Heart left ventricle (tissue), 13 donors: ENCODE data around the gene CETP.

ENCODE experiments used
- CTCF ChIP-seq, 12 donors: fragments of 200-600 bp; sonication (generic) in 4 of 12; IDR thresholded peaks; one replicate each; pipeline versions ENCODE4 v1.5.0 to v1.8.0; 2018 to 2022; ENCODE audit warnings: antibody characterized with exemption in 12 of 12, mild to moderate bottlenecking in 5 of 12
- POLR2A ChIP-seq, 2 donors: fragments of 450-650 bp; IDR thresholded peaks; one replicate each; pipeline ENCODE4 v1.6.1; 2017; ENCODE audit warnings: antibody characterized with exemption in 2 of 2, mild to moderate bottlenecking in 2 of 2, moderate library complexity in 2 of 2
- donor health status: ischemic (EF 13 %, LVEDD 7.1; RV severe dilation, severe dysfunction).
- donor health status: DM: no; HTN: yes; CAD: no.
- donor health status: DM: no; HTN: no; CAD: no.
- donor health status: ischemic (EF 25% LVEDD 6.9; RV normal size, moderate dysfunction).
- donor health status: ischemic (EF 25% LVEDD 5.7; RV mildly dilated, moderate dysfunction).
- donor health status: ischemic (EF 35%, LVEDD 5.7; RV mildly dilated, moderate dysfunction).
- donor health status: nonischemic (EF 11% LVEDD 7.7; RV severe dilation, severe dysfunction).
- donor health status: DM: yes; HTN: yes; CAD: no.
- donor health status: PGD.
- donor health status: ischemic (EF 29% LVEDD 5.4; RV normal size, mild dysfunction).
- donor health status: nonischemic (EF 23%, LVEDD 6.1; RV moderate dilation, normal function).

GRCh38 chr16:56916571-56917403 lies 45.0 kb upstream of the CETP start:
- TF ChIP-seq POLR2A (IDR thresholded peaks at IDR 0.05), result no peak
- TF ChIP-seq CTCF (IDR thresholded peaks at IDR 0.05), result no peak
